Endothelial cell of umbilical vein (primary cell): ENCODE results near the gene PRKCQ. TPM values are rescaled to one million over a fixed set of nuclear protein-coding genes. Genes with fewer than 3 reads are reported as not detected.

Experiments used
- BruUV-seq: library from RNA; stranded (reverse); fragments of 400-500 nt; replicated peaks from 2 replicates; lab custom pipeline; 2021; lab: Mats Ljungman, UMichigan
- CTCF ChIA-PET: fragments of 300-600, 350-600 bp; sonication (Branson Sonifier 250); formaldehyde crosslinking; loops from one replicate; lab custom pipeline; 2021; ENCODE audit warnings: antibody characterized with exemption, inconsistent platforms; lab: Charles Lee
- POLR2A ChIA-PET: fragments of 300-600, 350-600 bp; sonication (Branson Sonifier 250); formaldehyde crosslinking; loops from one replicate; lab custom pipeline; 2021; ENCODE audit warnings: antibody characterized with exemption, inconsistent platforms; lab: Charles Lee
- DNase-seq: peaks from one replicate; pipeline ENCODE4 v3.0.0-alpha.2; 2011; ENCODE audit warnings: low read depth, low spot score
- FAIRE-seq: peaks from 2 replicates; lab custom pipeline; 2011; peaks lifted over from hg19 to GRCh38; lab: Jason Lieb, UNC
- H2AFZ ChIP-seq: 2 replicates; pipeline ENCODE4 v1.6.0; 2012; ENCODE audit warnings: low read depth, low read length, control low read depth, inconsistent platforms
- H3K27ac ChIP-seq: 2 replicates; pipeline ENCODE4 v1.5.1; 2011; ENCODE audit warnings: low read depth, mild to moderate bottlenecking, control low read depth, low read length, moderate library complexity; ENCODE audit not compliant: insufficient read depth
- H3K27me3 ChIP-seq, 2 experiments: 2 replicates each; pipeline versions ENCODE4 v1.6.0 to v1.6.1; 2011; ENCODE audit warnings: low read length in 2 of 2, mixed read lengths in 1 of 2; ENCODE audit not compliant: control insufficient read depth in 2 of 2, insufficient read depth in 2 of 2
- H3K36me3 ChIP-seq, 2 experiments: 2 replicates in 1 of 2; 3 replicates in 1 of 2; pipeline ENCODE4 v1.5.1; 2011; ENCODE audit warnings: low read length in 2 of 2, mild to moderate bottlenecking in 1 of 2, moderate library complexity in 1 of 2; ENCODE audit not compliant: control insufficient read depth in 2 of 2, insufficient read depth in 2 of 2; ENCODE audit errors: extremely low read depth in 1 of 2
- H3K4me1 ChIP-seq: 3 replicates; pipeline ENCODE4 v1.5.1; 2011; ENCODE audit warnings: mild to moderate bottlenecking, low read length; ENCODE audit not compliant: control insufficient read depth, insufficient read depth; ENCODE audit errors: extremely low read depth
- H3K4me2 ChIP-seq: 2 replicates; pipeline ENCODE4 v1.6.1; 2011; ENCODE audit warnings: low read length, control low read depth, mixed read lengths; ENCODE audit not compliant: insufficient read depth
- H3K4me3 ChIP-seq, 3 experiments: fragments of 200-600 bp in 1 of 3; sonication (generic), shearing (Covaris generic) in 1 of 3; replicated peaks in 1 of 3; 2 replicates each; pipeline ENCODE4 v1.5.1; 2011 to 2016; ENCODE audit warnings: control low read depth in 3 of 3, low read length in 3 of 3, mild to moderate bottlenecking in 2 of 3, inconsistent platforms in 1 of 3, low read depth in 1 of 3, moderate library complexity in 1 of 3; ENCODE audit not compliant: insufficient read depth in 1 of 3
- H3K79me2 ChIP-seq: 2 replicates; pipeline ENCODE4 v1.6.0; 2012; ENCODE audit warnings: low read length, inconsistent platforms; ENCODE audit not compliant: control insufficient read depth, insufficient read depth
- H3K9ac ChIP-seq: replicated peaks from 2 replicates; pipeline ENCODE3; 2011; ENCODE audit warnings: low read length, control low read depth; ENCODE audit not compliant: insufficient read depth; ENCODE audit errors: extremely low read depth
- H3K9me1 ChIP-seq: replicated peaks from 3 replicates; pipeline ENCODE4 v1.6.0; 2011; ENCODE audit warnings: mild to moderate bottlenecking, low read length; ENCODE audit not compliant: control insufficient read depth, insufficient read depth; ENCODE audit errors: extremely low read depth
- H3K9me3 ChIP-seq: replicated peaks from 2 replicates; pipeline ENCODE4 v1.5.1; 2012; ENCODE audit warnings: low read length, inconsistent platforms; ENCODE audit not compliant: control insufficient read depth, insufficient read depth
- H4K20me1 ChIP-seq: replicated peaks from 2 replicates; pipeline ENCODE3; 2011; ENCODE audit warnings: mild to moderate bottlenecking, low read length; ENCODE audit not compliant: control insufficient read depth, insufficient read depth; ENCODE audit errors: extremely low read depth
- FOS ChIP-seq: IDR thresholded peaks from 2 replicates; pipeline ENCODE4 v1.6.1; 2011; ENCODE audit warnings: mild to moderate bottlenecking, low read length, moderate library complexity, borderline replicate concordance; ENCODE audit not compliant: insufficient read depth
- dilution Hi-C: fragments of 300-500 bp; cut with MboI; formaldehyde crosslinking; loops from one replicate; pipeline ENCODE4 v1.15.0; 2019; ENCODE audit warnings: low sequenced_read_pairs; ENCODE audit not compliant: extremely low pct_ligation_motif_present
- intact Hi-C: fragments of 100-400 bp; cut with micrococcal nuclease; formaldehyde crosslinking; loops from one replicate; pipeline ENCODE4 v1.10.0; 2022
- polyA plus RNA-seq, 4 experiments: library from polyadenylated mRNA; depleted of rRNA in 3 of 4; stranded (reverse) in 3 of 4; unstranded in 1 of 4; fragments of >200 nt; gene quantifications; 2 replicates each; pipeline versions ENCODE4 v1.2.1 to v1.2.3, GENCODE V29; 2011 to 2012; ENCODE audit warnings: missing spikeins in 1 of 4
- total RNA-seq: library from RNA; stranded (reverse); gene quantifications from 2 replicates; pipeline ENCODE4 v1.2.3, GENCODE V29; 2021
- TF ChIP-seq, protein P1 (sequence below), 2 donors: IDR thresholded peaks; 1 replicate in 1 of 2; 2 replicates in 1 of 2; pipeline ENCODE4 v1.5.1; 2011; ENCODE audit warnings: low read length in 2 of 2, mild to moderate bottlenecking in 2 of 2, moderate library complexity in 2 of 2, control low read depth in 1 of 2, inconsistent platforms in 1 of 2, low read depth in 1 of 2; ENCODE audit not compliant: insufficient read depth in 1 of 2; ENCODE audit errors: extremely low read depth in 1 of 2
- TF ChIP-seq, protein P2 (sequence below): IDR thresholded peaks from 2 replicates; pipeline ENCODE4 v1.6.1; 2011; ENCODE audit not compliant: insufficient read depth, insufficient read length

The PRKCQ gene
- total and polyA plus RNA-seq, 2 donors (not counting 3 experiments of a cell fraction or from before 2014, with no cell fraction given), result 0.32 to 0.55 TPM

DNA sequence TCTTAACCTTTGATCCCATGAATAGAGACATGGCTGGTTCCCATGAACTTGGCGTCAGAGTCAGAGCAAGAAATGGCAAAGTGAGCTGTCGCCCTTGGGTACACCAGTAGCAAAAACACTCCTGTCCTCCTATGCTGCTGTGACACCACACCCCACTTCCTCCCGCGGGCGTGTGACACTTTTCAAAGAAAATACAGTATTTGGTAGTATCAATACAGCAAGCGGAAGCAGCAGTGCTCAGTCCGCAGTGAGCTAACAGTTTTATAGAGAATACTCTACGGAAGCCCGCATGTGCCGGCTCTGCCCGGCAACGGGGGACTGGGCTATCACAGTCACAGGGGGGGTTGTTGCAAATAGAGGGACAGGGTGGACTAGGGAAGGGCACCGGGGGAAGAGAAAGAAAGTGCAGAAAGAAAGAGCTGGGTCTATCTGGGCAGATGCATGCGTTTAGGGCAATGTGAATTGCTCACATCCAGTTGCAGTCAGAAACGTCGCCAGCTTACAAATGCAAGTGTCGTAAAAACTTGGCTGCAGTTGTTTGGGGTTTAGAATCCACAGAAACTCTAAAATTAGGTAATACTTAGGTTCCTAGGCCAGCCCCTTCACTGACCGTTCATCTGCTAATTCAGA, 49.8 kb downstream of the PRKCQ start:
- CTCF ChIA-PET, result no interaction called here
- Histone ChIP-seq H3K9me3 (no peaks in the 10 kb centered on the region), H3K27ac (no peak overlapping the region), H3K27me3 (no peaks in the 10 kb centered on the region), H3K4me1 (no peaks in the 10 kb centered on the region), H3K4me3 (no peak overlapping the region), H3K4me2 (no peak overlapping the region), H2AFZ (no peak overlapping the region), H3K36me3 (no peaks in the 10 kb centered on the region), H4K20me1 (no peaks in the 10 kb centered on the region), H3K9me1 (no peaks in the 10 kb centered on the region), H3K79me2 (no peaks in the 10 kb centered on the region), H3K9ac (no peak overlapping the region)
- no peak for FAIRE-seq
- intact Hi-C loops, result no loop called here
- no peak for DNase-seq
- POLR2A ChIA-PET, result no interaction called here
- no peak for TF ChIP-seq FOS
- no TSS peak for BruUV-seq
- dilution Hi-C loops, result no loop called here

DNA sequence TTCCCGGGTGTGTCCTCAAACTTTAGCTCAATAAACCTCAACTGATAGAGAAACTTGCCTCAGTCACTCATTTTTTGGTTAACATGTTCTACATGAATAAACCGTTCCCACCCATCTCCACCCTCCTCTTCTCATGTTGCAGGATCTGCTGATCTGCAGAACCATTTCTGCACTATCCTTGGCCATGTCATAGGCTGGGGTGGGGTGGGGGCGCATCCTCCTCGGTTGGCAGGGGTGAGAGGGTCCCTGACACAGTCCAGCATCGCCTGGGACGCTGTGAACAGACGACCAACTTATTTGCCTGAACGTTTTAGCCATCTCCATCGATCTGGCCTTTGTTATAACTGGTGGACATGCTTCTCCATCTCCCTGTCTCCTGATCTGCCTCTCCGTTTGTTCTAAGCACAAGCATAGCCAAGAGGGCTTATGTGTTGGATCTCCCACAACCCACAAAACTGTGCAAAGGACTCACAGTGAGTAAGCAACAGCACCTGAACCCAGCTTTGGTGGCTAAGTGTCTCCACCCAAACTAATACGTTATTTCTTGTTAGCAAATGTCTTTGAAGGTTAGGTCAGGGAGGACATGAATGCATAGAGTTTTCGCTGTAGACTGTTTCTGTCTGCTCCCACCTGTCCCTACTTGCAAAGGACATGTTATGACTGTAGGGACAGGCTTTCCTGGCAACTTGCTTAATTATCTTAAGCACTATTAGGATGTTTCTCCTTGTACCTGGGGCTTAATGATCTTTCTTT, 51.7 kb downstream of the PRKCQ start:
- H3K36me3 ChIP-seq, result no peaks in the 10 kb centered on the region
- POLR2A ChIA-PET, result no interaction called here
- TF ChIP-seq, protein P1, sequence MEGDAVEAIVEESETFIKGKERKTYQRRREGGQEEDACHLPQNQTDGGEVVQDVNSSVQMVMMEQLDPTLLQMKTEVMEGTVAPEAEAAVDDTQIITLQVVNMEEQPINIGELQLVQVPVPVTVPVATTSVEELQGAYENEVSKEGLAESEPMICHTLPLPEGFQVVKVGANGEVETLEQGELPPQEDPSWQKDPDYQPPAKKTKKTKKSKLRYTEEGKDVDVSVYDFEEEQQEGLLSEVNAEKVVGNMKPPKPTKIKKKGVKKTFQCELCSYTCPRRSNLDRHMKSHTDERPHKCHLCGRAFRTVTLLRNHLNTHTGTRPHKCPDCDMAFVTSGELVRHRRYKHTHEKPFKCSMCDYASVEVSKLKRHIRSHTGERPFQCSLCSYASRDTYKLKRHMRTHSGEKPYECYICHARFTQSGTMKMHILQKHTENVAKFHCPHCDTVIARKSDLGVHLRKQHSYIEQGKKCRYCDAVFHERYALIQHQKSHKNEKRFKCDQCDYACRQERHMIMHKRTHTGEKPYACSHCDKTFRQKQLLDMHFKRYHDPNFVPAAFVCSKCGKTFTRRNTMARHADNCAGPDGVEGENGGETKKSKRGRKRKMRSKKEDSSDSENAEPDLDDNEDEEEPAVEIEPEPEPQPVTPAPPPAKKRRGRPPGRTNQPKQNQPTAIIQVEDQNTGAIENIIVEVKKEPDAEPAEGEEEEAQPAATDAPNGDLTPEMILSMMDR (IDR thresholded peaks at IDR 0.05; ENCODE audit: extremely low read depth in 1 of 2, insufficient read depth in 1 of 2, low read depth in 1 of 2, low read length in 2 of 2), result no peak
- TF ChIP-seq, protein P2, sequence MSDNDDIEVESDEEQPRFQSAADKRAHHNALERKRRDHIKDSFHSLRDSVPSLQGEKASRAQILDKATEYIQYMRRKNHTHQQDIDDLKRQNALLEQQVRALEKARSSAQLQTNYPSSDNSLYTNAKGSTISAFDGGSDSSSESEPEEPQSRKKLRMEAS, result no peak
- no TSS peak for BruUV-seq
- no peaks in the 10 kb centered on the region for H4K20me1 ChIP-seq
- FAIRE-seq (no peak), DNase-seq (no peak)
- H3K27me3 ChIP-seq, result no peaks in the 10 kb centered on the region
- H3K4me3 ChIP-seq, result no peak overlapping the region
- CTCF ChIA-PET, result no interaction called here
- no peak overlapping the region for H3K27ac ChIP-seq
- no peaks in the 10 kb centered on the region for H3K9me1 ChIP-seq
- H3K9ac ChIP-seq, result no peak overlapping the region
- dilution Hi-C loops, result no loop called here
- H3K4me2 ChIP-seq, result no peak overlapping the region
- H3K79me2 ChIP-seq, result no peaks in the 10 kb centered on the region
- H2AFZ ChIP-seq, result no peak overlapping the region
- intact Hi-C loops, result no loop called here
- H3K4me1 ChIP-seq, result no peaks in the 10 kb centered on the region
- no peaks in the 10 kb centered on the region for H3K9me3 ChIP-seq
